Stimulated activated CD8-positive, alpha-beta memory T cell treated with anti-CD3 and anti-CD28 coated beads, Interleukin-7, amount 100 ng/mL, for 4 hours (primary cell): ENCODE data around the gene ATXN1.

Experiments used
- DNase-seq, 2 donors: peaks; one replicate each; pipeline ENCODE4 v3.0.0-alpha.2; 2020; ENCODE audit warnings: low read depth in 2 of 2

ATXN1 gene

DNA sequence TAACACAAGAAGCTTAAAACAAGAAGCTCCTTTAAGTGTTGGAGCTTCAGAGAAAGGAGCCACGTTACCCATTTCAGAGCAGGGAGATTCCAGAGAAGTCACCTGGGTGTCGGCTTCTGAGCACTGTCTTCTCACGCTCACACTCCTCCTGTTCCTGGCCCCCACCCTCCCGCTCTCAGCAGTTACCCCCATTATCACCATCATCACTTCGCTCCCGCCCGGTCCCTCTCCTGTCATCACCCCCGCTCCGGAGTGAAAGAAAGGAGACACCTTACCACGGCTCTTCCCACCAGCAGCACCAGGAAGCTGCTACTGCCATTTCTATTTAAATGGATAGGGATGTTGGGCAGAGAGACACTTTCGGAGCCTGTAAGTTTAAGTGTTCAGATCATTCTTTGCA, 399.0 kb downstream of the ATXN1 start:
- no peak for DNase-seq

DNA sequence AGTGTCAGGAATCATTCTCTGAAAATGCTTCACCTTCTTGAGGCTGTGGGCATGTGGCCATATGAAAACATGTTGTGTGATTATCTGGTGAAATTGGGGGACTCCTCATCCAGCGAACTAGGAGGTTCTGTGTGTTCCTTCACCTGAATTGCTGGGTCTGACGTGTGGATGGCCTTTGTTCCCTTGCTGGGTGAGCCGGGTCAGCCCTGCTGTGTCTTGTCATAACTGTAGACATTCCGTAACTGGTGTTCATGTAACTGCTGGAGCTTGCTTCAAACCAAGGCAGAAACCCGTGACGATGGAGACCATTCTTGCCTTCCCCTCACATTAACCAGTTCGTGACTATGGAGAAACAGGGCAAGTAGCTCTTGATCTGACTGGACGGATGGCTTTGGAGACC, 399.4 kb downstream of the ATXN1 start:
- no peak for DNase-seq

DNA sequence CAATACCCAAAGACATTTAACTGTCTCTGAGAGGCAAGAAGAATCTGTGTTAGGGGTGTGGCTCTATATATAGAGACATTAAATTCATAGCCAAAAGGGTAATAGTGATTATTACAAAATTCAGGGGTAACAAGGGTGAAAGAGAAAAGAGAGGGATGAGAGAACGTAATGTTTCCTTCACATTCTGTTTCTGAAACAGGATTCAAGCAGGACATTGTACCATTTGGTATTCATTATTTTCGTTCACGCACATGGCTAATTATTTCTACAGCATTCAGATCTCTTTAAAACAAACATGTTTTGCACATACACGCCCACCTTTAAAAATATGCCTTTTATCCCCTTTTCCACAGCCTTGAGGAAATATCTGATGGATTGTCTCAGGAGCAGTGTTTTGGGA, 400.1 kb downstream of the ATXN1 start:
- DNase-seq, result no peak

GRCh38 chr6:16360365-16360764, 400.9 kb downstream of the ATXN1 start:
- no peak for DNase-seq

DNA sequence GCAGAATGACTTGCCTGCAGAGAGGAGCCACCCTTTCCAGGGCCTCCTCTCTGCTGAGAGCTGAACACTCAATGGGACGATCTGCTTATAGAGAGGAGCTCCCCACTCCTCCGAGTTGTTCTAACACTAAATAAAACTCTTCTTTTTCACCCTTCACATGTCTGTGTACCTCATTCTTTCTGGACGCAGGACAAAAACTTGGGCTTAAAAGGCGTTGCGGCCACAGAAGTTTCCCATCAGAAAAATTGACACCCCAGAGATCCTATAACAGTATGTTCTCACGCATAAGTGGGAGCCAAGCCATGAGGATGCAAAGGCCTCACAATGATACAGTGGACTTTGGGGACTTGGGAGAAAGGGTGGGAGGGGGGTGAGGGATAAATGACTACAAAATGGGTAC, 401.7 kb downstream of the ATXN1 start:
- no peak for DNase-seq

GRCh38 chr6:16358531-16359138, 402.6 kb downstream of the ATXN1 start:
- DNase-seq, result no peak

DNA sequence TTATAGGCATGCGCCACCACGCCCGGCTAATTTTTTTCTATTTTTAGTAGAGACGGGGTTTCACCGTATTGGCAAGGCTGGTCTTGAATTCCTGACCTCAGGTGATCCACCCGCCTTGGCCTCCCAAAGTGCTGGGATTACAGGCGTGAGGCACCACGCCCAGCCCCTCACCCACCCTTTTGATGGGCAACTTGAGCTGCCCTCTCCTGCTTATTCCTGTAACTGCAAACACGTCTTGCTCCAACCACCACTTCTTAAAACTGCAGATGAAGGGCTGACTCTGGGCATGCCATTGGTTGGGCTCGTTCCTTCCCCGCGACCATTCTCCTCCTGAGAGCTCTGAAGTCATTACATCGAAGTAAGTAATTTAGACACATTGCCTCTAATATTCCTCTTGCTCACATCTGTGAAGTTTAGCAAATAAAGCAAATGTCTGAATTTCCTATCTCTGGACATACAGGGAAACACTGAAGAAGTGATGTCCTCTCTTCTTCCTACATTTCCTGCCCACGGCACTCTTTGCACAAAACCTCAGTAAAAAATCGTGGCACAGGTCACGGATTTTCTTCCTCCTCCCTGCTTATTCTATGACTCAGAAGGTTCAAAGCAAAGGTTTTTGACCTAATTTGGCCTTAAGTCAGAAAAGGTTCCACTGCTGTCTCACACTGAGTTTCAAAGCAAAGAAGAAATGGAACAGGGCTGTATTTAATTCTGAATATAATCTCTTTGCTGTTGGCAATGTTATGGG, 405.4 kb downstream of the ATXN1 start:
- no peak for DNase-seq

DNA sequence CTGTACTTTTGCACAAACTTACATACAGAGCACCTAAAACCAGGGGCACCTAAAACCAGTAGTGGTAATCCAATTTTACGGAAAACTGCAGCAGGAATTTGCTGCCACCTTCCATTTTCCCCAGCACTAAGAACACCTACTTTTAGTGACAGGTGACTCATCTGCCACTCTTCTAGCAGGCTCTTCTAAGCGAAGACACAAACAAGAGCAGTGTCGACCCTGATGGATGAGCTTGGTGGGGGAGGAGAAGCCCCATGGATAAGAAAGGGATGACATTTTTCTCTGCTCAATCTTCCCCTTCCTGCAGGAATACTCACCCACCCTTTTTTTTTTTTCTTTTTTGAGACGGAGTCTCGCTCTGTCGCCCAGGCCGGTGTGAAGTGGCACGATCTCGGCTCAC, 406.0 kb downstream of the ATXN1 start:
- DNase-seq, result no peak

GRCh38 chr6:16354692-16355091, 406.6 kb downstream of the ATXN1 start:
- DNase-seq, result no peak

DNA sequence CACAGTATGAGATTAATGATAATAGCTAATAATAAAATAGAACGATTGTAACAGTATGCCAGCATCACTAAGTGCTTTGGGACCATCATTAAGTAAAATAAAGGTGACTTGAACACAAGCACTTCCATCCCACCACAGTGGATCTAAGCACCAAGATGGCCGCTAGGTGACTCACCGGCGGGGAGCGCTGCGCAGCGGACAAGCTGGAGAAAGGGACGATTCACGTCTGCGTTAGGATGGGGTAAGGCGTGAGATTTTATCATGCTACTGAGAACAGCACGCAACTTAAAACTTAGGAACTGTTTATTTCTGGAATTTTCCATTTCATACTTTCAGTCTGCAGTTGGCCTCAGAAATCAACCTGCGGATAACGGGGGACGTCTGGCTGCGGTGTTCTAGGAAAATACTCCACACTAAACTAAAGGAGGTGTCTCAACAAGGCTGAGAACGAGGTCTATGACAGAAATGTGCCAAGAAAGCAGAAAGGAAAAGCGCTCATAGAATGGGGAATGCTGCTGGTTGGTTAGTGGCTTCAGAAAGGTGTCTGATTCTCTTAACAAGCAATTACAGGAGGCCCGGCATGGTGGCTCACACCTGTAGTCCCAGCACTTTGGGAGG, 408.3 kb downstream of the ATXN1 start:
- no peak for DNase-seq

- no peak for DNase-seq
Observed at GRCh38 chr6:16352258-16352635, 409.0 kb downstream of the ATXN1 start.

- DNase-seq, result no peak
Observed at GRCh38 chr6:16349544-16349943, 411.7 kb downstream of the ATXN1 start.

- no peak for DNase-seq
Observed at GRCh38 chr6:16346831-16347230, 414.4 kb downstream of the ATXN1 start.

DNA sequence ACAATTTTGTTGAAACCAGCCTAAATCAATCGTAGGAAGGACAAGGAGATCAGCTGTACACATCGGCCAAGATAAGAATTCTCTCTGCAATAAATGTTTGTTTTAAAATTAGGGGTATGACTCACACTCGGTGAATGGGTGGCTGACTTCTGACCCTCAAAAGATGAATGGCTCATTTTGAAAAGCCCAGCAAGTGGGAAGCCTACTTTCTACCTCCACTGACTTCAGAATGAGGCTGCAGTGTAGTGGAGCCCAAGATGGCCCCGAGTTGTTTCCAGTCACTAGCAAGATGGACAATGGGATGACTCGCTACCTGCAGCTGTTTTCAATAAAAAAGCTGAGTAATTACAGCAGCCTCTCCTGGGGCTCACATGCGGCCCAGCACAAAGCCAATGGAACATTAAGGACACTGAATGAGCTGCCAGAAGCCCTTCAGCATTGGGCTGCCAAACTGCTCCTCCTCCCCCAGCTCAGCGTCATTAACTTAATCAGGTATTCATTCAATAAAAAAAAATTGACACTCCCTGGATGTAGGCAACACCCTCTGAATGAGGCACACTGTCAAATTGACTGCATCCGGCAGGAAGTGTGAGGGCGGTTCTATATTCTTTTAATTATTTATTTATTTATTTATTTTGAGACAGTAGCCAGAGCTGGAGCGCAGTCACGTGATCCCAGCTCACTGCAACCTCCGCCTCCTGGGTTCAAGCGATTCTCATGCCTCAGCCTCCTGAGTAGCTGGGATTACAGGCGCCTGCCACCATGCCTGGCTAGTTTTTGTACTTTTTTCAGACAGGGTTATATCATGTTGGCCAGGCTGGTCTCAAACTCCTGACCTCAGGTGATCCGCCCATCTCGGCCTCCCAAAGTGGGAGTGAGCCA, 415.6 kb downstream of the ATXN1 start:
- no peak for DNase-seq

DNA sequence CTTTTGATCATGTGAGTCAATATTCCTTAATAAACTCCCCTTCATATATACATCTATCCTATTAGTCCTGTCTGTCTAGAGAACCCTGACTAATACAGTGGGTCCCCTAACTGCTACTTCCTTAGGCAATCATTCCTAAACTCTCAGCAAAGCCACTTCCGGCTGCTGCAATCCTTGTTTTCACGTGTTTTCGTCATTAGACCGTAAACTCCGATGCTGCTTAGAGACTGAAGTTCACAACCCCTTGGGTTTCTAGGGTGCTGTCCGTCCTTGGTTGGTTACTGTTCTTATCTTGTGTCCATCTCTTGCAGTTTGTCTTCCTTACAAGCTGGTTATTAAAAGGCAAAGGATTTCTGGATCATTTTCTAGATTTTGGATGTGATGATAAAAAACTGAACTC, 416.5 kb downstream of the ATXN1 start:
- no peak for DNase-seq

GRCh38 chr6:16343593-16343992, 417.7 kb downstream of the ATXN1 start:
- DNase-seq, result no peak

DNA sequence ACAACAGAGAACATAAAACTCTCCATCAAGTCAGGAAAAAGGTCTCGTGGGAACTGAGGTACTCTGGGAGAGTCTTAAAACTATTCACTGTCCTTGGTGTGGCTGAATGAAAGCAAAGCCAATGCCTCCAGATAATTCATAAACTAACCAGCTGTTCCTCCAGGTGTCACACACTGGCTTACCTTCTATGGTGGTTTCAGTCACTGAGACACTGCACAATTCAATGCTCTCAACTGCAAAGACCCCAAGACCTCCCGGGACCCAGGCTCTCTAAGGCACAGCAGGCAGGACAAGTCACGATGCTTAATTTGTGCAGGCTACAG, 422.0 kb downstream of the ATXN1 start:
- DNase-seq, result no peak

- DNase-seq, result no peak
Observed at GRCh38 chr6:16338577-16339264, 422.5 kb downstream of the ATXN1 start.

GRCh38 chr6:16337295-16337975, 423.8 kb downstream of the ATXN1 start:
- DNase-seq, result no peak

DNA sequence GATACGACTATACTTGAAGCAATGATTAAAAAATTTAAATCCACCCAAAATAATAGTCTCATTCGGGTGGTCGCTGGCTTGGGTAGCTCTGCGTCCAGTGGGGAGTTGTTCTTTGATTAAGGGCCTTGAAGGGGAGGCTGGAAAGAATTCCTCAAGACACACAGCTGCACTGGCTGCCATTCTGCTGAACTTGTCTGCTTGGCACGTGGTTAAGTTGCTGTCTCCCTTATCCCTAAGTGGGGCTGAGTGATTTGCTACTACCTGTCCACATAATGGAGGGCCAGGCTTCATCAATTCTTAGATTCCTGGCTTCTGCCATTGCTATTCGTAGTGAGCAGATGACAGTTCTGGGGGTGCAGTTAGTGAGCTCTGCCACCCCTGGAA, 424.4 kb downstream of the ATXN1 start:
- DNase-seq, result no peak

DNA sequence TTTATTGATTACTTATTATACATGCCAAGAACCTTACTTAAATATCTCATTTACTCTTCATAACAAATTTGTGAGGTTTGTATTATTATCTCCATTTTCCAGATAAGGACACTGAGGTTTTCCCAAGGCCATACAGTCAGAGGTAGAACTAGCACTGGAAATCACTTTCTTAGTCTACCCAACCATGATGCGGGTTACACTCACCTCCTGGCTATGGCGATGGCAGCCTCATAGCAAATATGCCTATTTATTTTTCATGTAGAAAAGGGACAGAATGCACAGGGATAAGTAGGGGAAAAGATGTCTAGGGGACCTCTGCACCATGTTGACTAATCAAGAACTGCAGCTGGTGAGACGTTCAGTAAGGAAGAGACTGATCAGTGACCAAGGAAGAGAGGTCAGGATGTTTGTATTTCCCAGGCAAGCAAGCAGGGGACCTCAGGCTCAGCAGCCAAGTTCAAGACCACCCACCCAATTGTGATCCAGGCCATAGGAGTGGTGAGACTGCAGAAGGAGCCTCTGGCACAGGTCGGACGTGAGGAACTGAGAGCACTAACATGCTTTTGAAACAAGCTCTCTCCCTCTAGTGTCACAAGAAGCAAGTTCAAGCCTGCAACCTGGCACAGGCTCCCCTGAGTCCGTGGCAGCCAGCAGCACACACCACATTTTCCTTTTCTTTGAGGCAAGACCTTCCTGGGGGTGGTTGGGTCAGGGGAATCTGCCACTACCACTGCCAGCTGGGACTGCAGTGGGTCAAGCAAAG, 425.0 kb downstream of the ATXN1 start:
- DNase-seq, result no peak
